Measurements from ENCODE around the gene WIPI1. TPM values are rescaled to one million over a fixed set of nuclear protein-coding genes. Genes with fewer than 3 reads are reported as not detected.
"Not testable (repeated sequence)": the region's sequence is repeated elsewhere in the genome, so short reads cannot be mapped to it uniquely, and the experiment has no call there.

WIPI1 gene
- polyA plus RNA-seq, 2 of the 4 experiments (the other 2 are of a cell fraction), result 9.5 to 19.7 TPM

GRCh38 chr17:68407656-68408055 lies 49.6 kb downstream of the WIPI1 start:
- POLR2A ChIA-PET, result interaction anchor here (0.9 kb wide), 1 partner anchor 9 kb away, joined by 3 read pairs; no protein-coding TSS in a partner anchor
- 0% methylated on average over 1 of the region's 1 CpG for WGBS (ENCODE audit: missing lambda C conversion rate)
- DNase-seq (ENCODE audit: low read depth in 1 of 2, low spot score in 1 of 2), result not testable (repeated sequence)

GRCh38 chr17:68403837-68404236 lies 53.5 kb downstream of the WIPI1 start:
- POLR2A ChIA-PET, FAIRE-seq: not testable (repeated sequence)

More at GRCh38 chr17:68407656-68408055, 49.6 kb downstream of the WIPI1 start:
- not testable (repeated sequence) for H3K27ac ChIP-seq, H3K4me3 ChIP-seq, H3K4me2 ChIP-seq, H3K4me1 ChIP-seq, FAIRE-seq, ATAC-seq
- peaks cover 12% of the 10 kb centered on the region; the same call in 2 of the 3 replicates for H3K9me3 ChIP-seq
- CTCF ChIA-PET, result interaction anchor here (0.6 to 2.1 kb wide), 4 partner anchors 9 to 143 kb away, joined by 3 to 7 read pairs (median 4); no protein-coding TSS in a partner anchor

GRCh38 chr17:68403122-68403521 lies 54.2 kb downstream of the WIPI1 start:
- Histone ChIP-seq H3K4me3 (no peak overlapping the region), H3K4me1 (0 out of 3 replicates have a peak, but pooled peaks cover 3% of the 10 kb centered on the region), H3K27ac (no peak overlapping the region), H3K9me3 (peaks cover 12% of the 10 kb centered on the region; the same call in 2 of the 3 replicates), H3K4me2 (no peak overlapping the region)
- ChIA-PET POLR2A (no interaction called here), CTCF (interaction anchor here (1.2 to 6.9 kb wide), 3 partner anchors 10 to 140 kb away, joined by 4 to 122 read pairs (median 8); no protein-coding TSS in a partner anchor)
- FAIRE-seq (no peak), ATAC-seq (no peak), DNase-seq (ENCODE audit: low read depth in 1 of 2, low spot score in 1 of 2) (no peak)
- WGBS (ENCODE audit: missing lambda C conversion rate), result 73% methylated on average over 1 of the region's 1 CpG
- TF ChIP-seq REST (IDR thresholded peaks at IDR 0.05) (no peak), ZSCAN20 (CRISPR knock-in tag; IDR thresholded peaks at IDR 0.05) (no peak), CBX8 (IDR thresholded peaks at IDR 0.05) (no peak), RFX5 (IDR thresholded peaks at IDR 0.05) (no peak), ZC3H11A (IDR thresholded peaks at IDR 0.05) (no peak), RNF2 (IDR thresholded peaks at IDR 0.05; ENCODE audit: borderline replicate concordance, low read depth) (no peak)

More at GRCh38 chr17:68403837-68404236, 53.5 kb downstream of the WIPI1 start:
- WGBS (ENCODE audit: missing lambda C conversion rate), result 63% methylated on average over 4 of the region's 5 CpGs
- ATAC-seq; CTCF ChIA-PET; H3K4me2 ChIP-seq; H3K4me1 ChIP-seq; H3K27ac ChIP-seq; DNase-seq (ENCODE audit: low read depth in 1 of 2, low spot score in 1 of 2); H3K4me3 ChIP-seq: not testable (repeated sequence)
- H3K9me3 ChIP-seq, result peaks cover 12% of the 10 kb centered on the region; the same call in 2 of the 3 replicates

GRCh38 chr17:68401288-68401687 lies 56.0 kb downstream of the WIPI1 start:
- FAIRE-seq, result no peak
- peaks cover 10% of the 10 kb centered on the region; the same call in 2 of the 3 replicates for H3K9me3 ChIP-seq
- TF ChIP-seq MAFK (IDR thresholded peaks at IDR 0.05; ENCODE audit: partially characterized antibody) (no peak), USF2 (IDR thresholded peaks at IDR 0.05) (no peak), NFE2L2 (conservative IDR thresholded peaks at IDR 0.05; ENCODE audit: low read length) (no peak), EP300 (IDR thresholded peaks at IDR 0.05) (no peak), JUN (IDR thresholded peaks at IDR 0.05) (no peak), NPAS2 (CRISPR knock-in tag; IDR thresholded peaks at IDR 0.05; ENCODE audit: borderline replicate concordance) (no peak), SMC3 (IDR thresholded peaks at IDR 0.05) (no peak), HES2 (IDR thresholded peaks at IDR 0.05) (no peak), RCOR1 (IDR thresholded peaks at IDR 0.05; ENCODE audit: low read depth, low read length) (no peak), GATA3 (IDR thresholded peaks at IDR 0.05; ENCODE audit: borderline replicate concordance) (no peak), HOXB13 (CRISPR knock-in tag; IDR thresholded peaks at IDR 0.05; ENCODE audit: low read depth) (no peak)
- H3K4me1 ChIP-seq, result 0 out of 3 replicates have a peak, but pooled peaks cover 3% of the 10 kb centered on the region
- H3K4me3 ChIP-seq, result no peak overlapping the region
- no peak for DNase-seq (ENCODE audit: low read depth in 1 of 2, low spot score in 1 of 2)
- ChIA-PET CTCF (interaction anchor here (0.6 to 6.9 kb wide), 10 partner anchors 8 to 228 kb away, joined by 3 to 122 read pairs (median 8); partner anchors contain the start of gene AMZ2), POLR2A (interaction anchor here (1.3 kb wide), 1 partner anchor 109 kb away, joined by 3 read pairs; no protein-coding TSS in a partner anchor)
- ATAC-seq, result no peak
- H3K27ac ChIP-seq, result no peak overlapping the region
- H3K4me2 ChIP-seq, result no peak overlapping the region
- WGBS (ENCODE audit: missing lambda C conversion rate), result 60% methylated on average over 7 of the region's 7 CpGs
